Smooth muscle cell (in vitro differentiated cells): ENCODE results near the gene CRY1. TPM values are rescaled to one million over a fixed set of nuclear protein-coding genes. Genes with fewer than 3 reads are reported as not detected.

ENCODE experiments used
- DNase-seq: peaks from one replicate; lab custom pipeline; 2025; ENCODE audit not compliant: unreplicated experiment; lab: John Stamatoyannopoulos, UW
- H2AFZ ChIP-seq: fragments of 200-600 bp; sonication (generic); 2 replicates; pipeline ENCODE4 v1.6.0; 2016; ENCODE audit warnings: antibody characterized with exemption, low read depth, mild to moderate bottlenecking
- H3F3A ChIP-seq: fragments of 200-600 bp; sonication (generic); 2 replicates; pipeline ENCODE4 v1.6.0; 2017; ENCODE audit warnings: antibody characterized with exemption, low read depth
- H3K27ac ChIP-seq: fragments of 200-600 bp; sonication (generic); 2 replicates; pipeline ENCODE4 v1.5.1; 2016; ENCODE audit warnings: low read depth, mild to moderate bottlenecking
- H3K27me3 ChIP-seq: fragments of 200-600 bp; sonication (generic); 2 replicates; pipeline ENCODE4 v1.6.1; 2016; ENCODE audit warnings: low read depth, mild to moderate bottlenecking
- H3K36me3 ChIP-seq: fragments of 200-600 bp; sonication (generic); 2 replicates; pipeline ENCODE4 v1.5.1; 2016; ENCODE audit warnings: low read depth
- H3K4me1 ChIP-seq: fragments of 200-600 bp; sonication (generic); 2 replicates; pipeline ENCODE4 v1.5.1; 2016; ENCODE audit warnings: low read depth
- H3K4me2 ChIP-seq: fragments of 200-600 bp; sonication (generic); 2 replicates; pipeline ENCODE4 v1.6.0; 2016; ENCODE audit warnings: mild to moderate bottlenecking
- H3K4me3 ChIP-seq: fragments of 200-600 bp; sonication (generic); 2 replicates; pipeline ENCODE4 v1.5.1; 2016; ENCODE audit warnings: mild to moderate bottlenecking
- H3K79me2 ChIP-seq: fragments of 200-600 bp; sonication (generic); 2 replicates; pipeline ENCODE4 v1.6.0; 2016; ENCODE audit warnings: low read depth, mild to moderate bottlenecking
- H3K9ac ChIP-seq: fragments of 200-600 bp; sonication (generic); 2 replicates; pipeline ENCODE4 v1.6.0; 2016; ENCODE audit warnings: low read depth
- H3K9me3 ChIP-seq: fragments of 200-600 bp; sonication (generic); replicated peaks from 2 replicates; pipeline ENCODE4 v1.5.1; 2016; ENCODE audit warnings: low read depth
- H4K20me1 ChIP-seq: fragments of 200-600 bp; sonication (generic); 2 replicates; pipeline ENCODE4 v1.6.0; 2016; ENCODE audit warnings: low read depth
- CTCF ChIP-seq: fragments of 200-600 bp; sonication (generic); IDR thresholded peaks from 2 replicates; pipeline ENCODE4 v1.5.1; 2017; ENCODE audit warnings: borderline replicate concordance, mild to moderate bottlenecking, antibody characterized with exemption; ENCODE audit not compliant: insufficient read depth, poor library complexity, severe bottlenecking
- WGBS: methylation state at CpG from one replicate; pipeline ENCODE4 v1.1.7; 2016; ENCODE audit warnings: low lambda C conversion rate; 5-methylcytosine and 5-hydroxymethylcytosine counted together
- polyA plus RNA-seq: library from polyadenylated mRNA; unstranded; fragments of >200 nt; fragmentation: Nextera tagmentation; extraction: Ambion mirVana; gene quantifications from 2 replicates; pipeline ENCODE4 v1.2.1, GENCODE V29; 2016
- total RNA-seq: library from RNA; depleted of rRNA; stranded (reverse); fragments of >200 nt; gene quantifications from 2 replicates; pipeline ENCODE4 v1.2.3, GENCODE V29; 2014

The CRY1 gene
- total and polyA plus RNA-seq, 2 experiments from 2014 or later = 19.9 to 28.2 TPM

- Histone ChIP-seq H3K27ac (no peak overlapping the region), H3K4me3 (no peak overlapping the region), H3K4me1 (no peaks in the 10 kb centered on the region), H3K9me3 (no peaks in the 10 kb centered on the region), H3K9ac (no peak overlapping the region), H3K36me3 (no peaks in the 10 kb centered on the region), H2AFZ (no peak overlapping the region), H4K20me1 (no peaks in the 10 kb centered on the region), H3K4me2 (no peak overlapping the region), H3K27me3 (no peaks in the 10 kb centered on the region), H3F3A (no peaks in the 10 kb centered on the region), H3K79me2 (peaks cover 35% of the 10 kb centered on the region)
- no peak for TF ChIP-seq CTCF
- 90% methylated on average over 2 of the region's 2 CpGs for WGBS
- no peak for DNase-seq
Observed at GRCh38 chr12:107035733-107036132, 57.6 kb downstream of the CRY1 start.

- H3K4me3 ChIP-seq = no peak overlapping the region
- no peaks in the 10 kb centered on the region for H3F3A ChIP-seq
- H3K9me3 ChIP-seq = no peaks in the 10 kb centered on the region
- H3K4me1 ChIP-seq = peaks cover 2% of the 10 kb centered on the region
- H3K4me2 ChIP-seq = no peak overlapping the region
- no peak for TF ChIP-seq CTCF
- 97% methylated on average over 9 of the region's 9 CpGs for WGBS
- H3K9ac ChIP-seq = no peak overlapping the region
- H3K79me2 ChIP-seq = peaks cover 34% of the 10 kb centered on the region
- DNase-seq = no peak
- no peak overlapping the region for H2AFZ ChIP-seq
- no peak overlapping the region for H3K27ac ChIP-seq
- no peaks in the 10 kb centered on the region for H3K27me3 ChIP-seq
- H3K36me3 ChIP-seq = no peaks in the 10 kb centered on the region
- no peaks in the 10 kb centered on the region for H4K20me1 ChIP-seq
Observed at GRCh38 chr12:107033758-107034739, 59.3 kb downstream of the CRY1 start.

GRCh38 chr12:107032266-107032665, 61.1 kb downstream of the CRY1 start:
- Histone ChIP-seq H3K79me2 (peaks cover 33% of the 10 kb centered on the region), H3F3A (peaks cover 4% of the 10 kb centered on the region), H4K20me1 (no peaks in the 10 kb centered on the region), H3K4me1 (peaks cover 17% of the 10 kb centered on the region), H3K27ac (no peak overlapping the region), H3K4me2 (no peak overlapping the region), H3K27me3 (no peaks in the 10 kb centered on the region), H3K4me3 (no peak overlapping the region), H3K9me3 (no peaks in the 10 kb centered on the region), H3K9ac (no peak overlapping the region), H3K36me3 (no peaks in the 10 kb centered on the region), H2AFZ (no peak overlapping the region)
- 75% methylated on average over 7 of the region's 7 CpGs for WGBS
- no peak for TF ChIP-seq CTCF
- no peak for DNase-seq
